Jurkat, Clone E6-1 (cell line): ENCODE data around the gene SHISAL1.
"Not testable (repeated sequence)": the region's sequence is repeated elsewhere in the genome, so short reads cannot be mapped to it uniquely, and the experiment has no call there.

ENCODE experiments used
- DNase-seq: peaks from one replicate; pipeline ENCODE4 v3.0.0-alpha.2; 2011; ENCODE audit warnings: low read depth, low spot score
- H3K4me3 ChIP-seq: 2 replicates; pipeline ENCODE4 v1.5.1; 2011; ENCODE audit warnings: mild to moderate bottlenecking, low read length, control low read depth, moderate library complexity

The SHISAL1 gene

DNA sequence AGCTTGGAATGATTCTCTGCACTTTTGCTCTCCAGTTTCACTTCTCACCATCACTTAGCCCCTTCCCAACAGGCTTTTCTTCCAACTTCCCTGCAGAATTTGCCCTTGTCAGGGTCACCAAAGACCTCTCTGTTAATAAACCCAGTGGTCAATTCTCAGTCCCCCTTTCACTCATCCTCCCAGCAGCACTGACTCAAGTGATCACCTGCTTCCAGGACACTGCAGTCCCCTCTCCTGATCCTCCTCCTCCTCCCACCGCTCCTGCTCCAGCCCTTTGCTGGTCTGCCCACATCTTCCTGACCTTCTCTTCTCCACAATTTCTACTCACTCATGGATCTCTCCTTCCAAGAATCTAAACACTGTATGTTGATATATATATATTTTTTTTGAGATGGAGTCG is 57.9 kb downstream of the SHISAL1 start:
- no peak for DNase-seq
- no peak overlapping the region for H3K4me3 ChIP-seq

DNA sequence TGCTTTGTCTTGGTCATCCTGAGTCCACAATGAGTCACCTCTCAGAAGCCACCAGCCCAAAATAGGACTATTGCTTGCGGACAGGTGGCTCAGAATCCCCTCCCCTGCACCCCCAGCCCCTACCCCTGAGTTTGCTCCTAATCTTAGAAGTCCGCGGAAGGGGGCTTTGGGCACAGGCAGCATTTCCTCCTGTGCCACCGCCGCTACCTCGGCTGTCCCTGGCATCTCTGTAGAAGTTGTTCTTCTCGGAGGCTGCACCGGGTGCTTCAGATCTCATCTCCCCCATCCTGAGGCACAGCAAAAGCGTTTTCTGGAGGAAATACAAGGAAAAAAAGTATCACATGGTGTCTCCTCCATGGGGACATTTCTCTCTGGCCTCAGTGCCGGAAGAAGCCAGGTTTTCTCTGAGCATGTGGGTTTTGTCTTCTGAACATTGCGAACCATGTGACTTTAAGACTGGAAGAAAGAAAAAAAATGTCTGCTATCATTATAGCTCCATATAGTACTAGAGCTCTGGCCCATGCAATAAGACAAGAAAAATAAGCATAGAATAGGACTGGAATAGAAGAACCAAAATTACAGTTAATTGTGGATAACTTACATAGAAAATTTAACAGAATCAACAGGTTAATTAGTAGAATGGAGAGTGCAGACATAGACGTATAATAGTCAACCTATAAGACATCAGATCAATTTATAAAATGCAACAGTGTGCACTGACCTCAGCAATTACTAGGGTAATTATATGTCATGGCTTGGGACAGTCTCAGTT is 63.2 kb downstream of the SHISAL1 start:
- no peak for DNase-seq
- H3K4me3 ChIP-seq: no peak overlapping the region

DNA sequence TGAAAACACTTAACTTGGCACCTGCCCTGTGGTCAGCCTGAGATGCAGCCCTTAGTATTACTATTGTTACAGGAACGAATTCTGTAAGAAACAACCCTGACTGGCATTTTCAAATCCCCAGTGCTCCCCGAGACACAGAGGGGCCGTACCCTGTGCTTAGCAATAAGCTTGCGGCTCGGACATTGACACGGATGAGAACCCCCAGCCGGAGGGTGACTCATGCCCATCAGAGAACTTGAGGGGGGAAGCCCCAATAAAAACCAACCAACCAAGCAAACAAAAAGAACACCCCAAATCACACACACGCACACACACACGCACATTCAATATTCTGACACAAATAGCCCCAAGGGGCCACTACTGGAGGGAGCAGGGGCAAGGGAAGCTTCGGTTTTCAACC is 63.8 kb downstream of the SHISAL1 start:
- DNase-seq: no peak
- H3K4me3 ChIP-seq: no peak overlapping the region

DNA sequence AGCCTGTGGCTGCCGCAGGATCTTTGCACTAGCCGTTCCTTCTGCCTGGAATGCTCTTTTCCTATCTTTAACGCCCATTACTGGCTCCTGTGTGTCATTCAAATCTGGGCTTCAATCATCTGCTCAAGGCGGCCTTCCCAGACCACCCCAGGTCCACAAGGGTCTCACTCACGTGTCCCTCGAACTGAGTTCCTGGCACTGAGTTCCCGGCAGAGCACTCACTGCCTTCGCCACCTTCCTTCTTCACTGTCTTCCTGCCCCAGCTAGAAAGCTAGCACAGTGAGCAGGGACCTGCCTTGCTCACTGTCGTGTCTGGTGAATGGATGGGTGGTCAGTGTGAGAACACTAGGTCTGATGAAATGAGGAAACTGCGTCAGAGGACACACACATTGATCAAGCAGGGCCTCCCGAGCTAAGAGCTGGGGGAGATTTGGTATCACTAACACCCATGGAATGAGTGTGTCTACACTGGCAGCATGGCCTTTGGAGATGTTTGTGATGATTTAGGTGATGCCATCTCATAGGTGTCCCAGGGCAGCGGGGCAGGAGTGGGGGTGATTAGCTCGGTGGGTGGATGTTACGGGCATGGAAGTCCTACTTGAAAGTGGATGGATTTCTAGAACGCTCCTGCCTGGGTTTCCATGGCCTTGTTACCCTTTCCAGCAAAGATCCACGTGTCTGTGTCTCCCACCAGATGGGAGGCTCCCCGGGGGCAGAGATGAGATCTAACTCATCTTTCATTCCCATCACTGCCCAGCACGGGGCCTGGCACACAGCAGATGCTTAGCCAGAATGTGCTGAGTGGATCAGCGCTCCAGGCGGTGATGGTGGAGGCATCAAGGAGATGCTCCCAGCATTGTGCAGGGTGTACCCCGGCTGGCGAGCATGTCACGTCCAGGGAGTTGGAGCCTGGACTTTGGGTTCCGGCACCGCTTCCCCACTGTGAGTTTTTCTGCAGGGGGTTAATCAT is 64.5 kb downstream of the SHISAL1 start:
- no peak overlapping the region for H3K4me3 ChIP-seq
- no peak for DNase-seq

DNA sequence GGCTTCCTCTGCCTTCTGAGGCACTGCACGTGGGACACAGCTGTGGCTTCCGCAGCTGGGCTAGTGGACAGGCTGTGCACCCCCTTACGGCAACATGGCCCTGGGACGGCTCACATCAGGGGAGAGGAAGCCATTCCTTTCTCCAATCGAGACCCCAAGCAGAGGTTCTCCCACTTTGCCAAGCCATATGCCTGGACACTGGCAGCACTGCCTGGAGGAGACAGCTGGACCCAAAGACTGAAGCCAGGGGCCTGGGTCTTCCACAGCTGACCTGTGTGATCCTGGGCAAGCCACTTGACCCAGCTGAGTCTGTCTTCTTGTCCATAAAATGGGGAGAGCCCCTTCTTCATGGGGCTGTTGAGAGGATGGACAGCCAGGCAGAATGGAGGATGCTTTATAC is 65.4 kb downstream of the SHISAL1 start:
- no peak overlapping the region for H3K4me3 ChIP-seq
- DNase-seq: no peak

DNA sequence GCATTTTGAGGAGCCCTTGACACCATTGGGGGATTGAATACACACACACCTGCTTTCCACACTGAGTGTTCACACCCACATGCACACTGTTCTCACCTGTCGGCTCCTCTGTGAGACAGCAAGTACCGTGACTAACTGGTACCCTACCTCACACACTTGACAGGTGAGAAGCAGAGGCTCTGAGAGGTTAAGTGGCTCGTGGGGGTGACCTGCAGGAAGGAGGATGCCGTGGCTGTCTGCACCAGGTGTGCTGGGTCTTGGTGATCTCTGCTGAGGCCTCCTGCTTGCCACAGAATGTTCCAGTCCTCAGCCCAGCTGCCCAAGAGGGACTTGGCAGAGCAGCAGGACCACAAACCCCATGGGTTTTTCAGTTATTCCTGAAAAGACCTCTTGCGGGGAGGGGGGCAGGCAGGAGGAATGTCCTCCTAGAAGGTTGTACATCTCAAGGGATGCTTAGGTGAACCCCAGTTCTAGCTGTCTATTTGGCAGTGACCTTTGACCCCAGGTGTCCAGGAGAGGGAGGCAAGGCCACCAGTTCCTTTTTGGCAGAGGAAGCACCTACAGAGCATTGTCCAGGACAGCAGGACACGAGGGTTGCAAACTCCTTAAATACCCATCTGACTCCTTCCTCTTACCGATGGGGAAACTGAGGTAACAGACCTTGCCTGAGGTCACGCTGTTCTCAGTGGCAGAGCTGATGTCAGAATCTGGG is 66.0 kb downstream of the SHISAL1 start:
- H3K4me3 ChIP-seq: no peak overlapping the region
- DNase-seq: no peak

DNA sequence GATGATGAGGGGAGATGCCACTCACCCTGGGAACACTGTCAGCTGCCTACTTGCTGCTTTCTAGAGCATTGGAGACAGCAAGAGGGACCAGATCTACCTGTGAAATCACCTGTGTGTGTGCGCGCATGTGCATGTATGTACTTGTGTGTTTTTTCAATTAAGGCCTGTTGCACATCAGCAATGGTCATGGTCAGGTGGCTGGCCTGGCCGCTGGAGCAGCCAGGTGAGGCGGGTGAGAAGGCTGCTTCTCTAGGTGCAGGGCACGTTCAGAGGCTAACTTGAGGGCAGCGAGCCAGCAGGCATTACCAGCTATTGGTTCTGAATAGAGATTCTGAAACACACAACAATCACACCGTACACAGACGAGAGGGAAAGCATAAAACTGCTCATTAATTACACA is 66.9 kb downstream of the SHISAL1 start:
- H3K4me3 ChIP-seq: no peak overlapping the region
- DNase-seq: no peak

DNA sequence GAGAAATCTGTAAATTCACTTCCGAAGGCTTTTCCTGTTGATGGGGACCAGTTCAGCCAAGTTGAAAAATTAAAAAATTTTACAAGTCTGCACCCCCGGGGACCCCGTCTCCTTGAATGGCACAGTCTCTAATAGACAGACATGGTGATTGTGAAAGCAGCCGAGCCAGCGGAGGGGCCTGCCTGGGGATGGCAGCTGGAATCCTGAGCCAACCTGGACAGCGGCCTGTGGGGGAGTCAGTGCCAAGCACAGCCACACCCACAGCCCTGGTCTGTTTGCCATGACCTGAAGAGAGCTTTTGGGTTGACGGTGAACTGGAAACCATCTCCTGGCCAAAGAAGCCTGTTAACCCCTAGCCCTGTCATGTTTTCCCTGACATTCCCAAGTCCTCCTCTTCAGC is 67.3 kb downstream of the SHISAL1 start:
- DNase-seq: no peak
- H3K4me3 ChIP-seq: no peak overlapping the region

DNA sequence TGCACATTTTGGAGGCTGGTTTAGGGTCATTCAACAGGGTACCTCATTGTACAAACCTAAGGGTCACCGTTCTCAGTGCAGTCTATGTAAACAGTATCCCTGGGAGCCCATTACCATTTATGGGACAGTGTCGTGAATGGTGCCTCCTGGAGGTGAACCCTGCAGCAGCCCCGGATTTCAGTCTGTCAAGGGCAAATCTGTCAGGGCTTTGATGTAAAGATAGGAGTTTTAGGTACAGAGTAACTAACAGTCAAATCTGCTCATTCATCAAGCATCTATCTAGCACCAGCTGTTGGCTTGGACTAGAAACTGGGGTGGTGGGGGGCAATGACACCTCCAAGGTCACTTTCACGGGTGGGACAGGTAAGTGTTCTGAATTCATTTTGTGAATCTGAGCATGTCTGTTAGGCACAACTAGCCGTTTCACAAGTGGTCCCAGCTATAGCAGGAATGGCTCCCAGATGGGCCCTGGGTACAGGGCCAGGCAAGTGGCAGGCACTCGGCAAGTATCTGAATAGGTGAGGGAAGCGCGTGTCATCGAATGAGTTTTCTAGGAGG is 68.4 kb downstream of the SHISAL1 start:
- H3K4me3 ChIP-seq: no peak overlapping the region
- no peak for DNase-seq

DNA sequence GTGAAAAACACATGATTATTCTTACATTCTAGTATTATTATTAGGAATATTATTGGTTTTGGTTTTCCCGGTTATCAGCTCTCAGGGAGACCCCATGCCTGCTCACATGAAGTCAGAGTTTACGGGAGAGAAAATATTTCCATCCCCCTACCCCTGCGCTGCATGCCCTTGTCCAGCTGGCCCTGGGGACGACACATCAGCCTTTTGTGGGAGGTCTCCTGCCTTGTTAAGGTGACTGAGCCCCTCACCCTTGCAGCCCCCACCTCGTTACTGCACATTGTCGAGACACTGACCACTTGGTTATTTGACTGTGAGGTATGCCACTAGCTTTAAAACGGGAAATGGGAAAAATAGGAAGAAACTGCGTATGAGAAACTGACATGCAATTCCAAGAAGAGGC is 69.0 kb downstream of the SHISAL1 start:
- no peak for DNase-seq
- no peak overlapping the region for H3K4me3 ChIP-seq

DNA sequence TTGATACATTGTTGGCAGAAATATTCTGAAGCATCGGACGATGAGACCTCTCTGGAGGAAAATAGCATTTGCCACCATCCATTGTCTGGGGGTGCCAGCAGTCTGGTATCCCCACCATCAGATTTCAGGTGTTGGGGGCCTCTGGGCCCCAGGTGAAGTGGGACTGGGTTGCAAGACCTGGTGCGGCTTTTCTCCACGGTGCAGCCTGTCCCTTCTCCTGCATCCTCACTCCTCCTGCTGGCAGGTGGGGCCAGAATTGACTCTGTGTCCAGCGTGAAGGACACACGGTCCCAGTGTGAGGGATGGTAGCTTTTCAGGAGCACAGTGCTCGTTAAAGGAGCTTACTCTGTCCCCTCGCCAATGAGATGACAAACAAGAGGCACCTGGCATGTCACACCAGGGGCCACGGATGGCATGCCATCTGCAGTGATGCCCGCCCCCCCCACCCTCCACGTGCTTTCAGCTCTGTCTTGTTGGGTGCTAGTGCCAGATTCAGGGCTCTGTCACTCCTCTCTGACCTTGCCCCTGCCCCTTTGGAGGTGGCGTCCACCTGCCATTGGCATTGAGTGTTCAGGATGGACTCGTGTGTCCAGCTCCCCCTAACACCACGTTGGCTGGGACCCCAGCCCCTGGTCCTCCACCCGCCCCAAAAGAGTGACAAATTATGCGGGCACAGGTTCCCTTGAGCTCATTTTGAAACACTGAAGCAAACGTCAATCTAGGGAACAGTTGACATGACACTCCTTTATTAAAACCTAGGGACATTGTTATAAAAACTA is 69.6 kb downstream of the SHISAL1 start:
- no peak overlapping the region for H3K4me3 ChIP-seq
- no peak for DNase-seq

DNA sequence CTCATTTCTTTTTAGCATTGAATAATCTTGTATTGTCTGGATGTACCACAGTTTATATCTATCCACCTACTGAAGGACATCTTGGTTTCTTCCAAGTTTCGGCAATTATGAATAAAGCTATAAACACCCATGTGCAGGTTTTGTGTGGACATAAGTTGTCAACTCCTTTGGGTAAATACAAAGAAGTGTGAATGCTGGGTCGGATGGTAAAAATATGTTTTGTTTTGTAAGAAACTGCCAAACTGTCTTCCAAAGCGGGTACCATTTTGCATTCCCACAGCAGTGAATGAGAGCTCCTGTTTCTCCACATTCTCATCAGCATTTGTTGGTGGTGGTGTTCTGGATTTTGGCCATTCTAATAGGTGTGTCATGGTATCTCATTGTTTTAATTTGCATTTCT is 71.6 kb downstream of the SHISAL1 start:
- DNase-seq, H3K4me3 ChIP-seq: not testable (repeated sequence)

DNA sequence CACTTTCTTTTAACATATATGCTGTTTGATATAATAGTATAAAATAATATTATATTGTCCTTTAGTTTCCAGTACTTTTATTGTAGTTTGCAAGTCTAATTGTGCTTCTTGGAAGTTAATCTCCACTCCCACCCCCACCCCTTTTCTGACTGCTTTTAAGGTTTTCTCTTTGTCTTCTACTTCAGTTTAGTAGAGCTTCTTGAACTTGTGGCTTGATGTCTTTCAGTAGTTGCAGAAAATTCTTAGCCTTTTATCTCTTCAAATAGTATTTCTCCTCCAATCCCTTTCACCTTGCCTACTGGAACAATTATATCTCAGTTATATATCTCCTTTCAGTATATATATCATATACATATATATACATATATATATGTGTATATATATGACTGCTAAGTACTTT is 75.5 kb downstream of the SHISAL1 start:
- DNase-seq: no peak
- no peak overlapping the region for H3K4me3 ChIP-seq

DNA sequence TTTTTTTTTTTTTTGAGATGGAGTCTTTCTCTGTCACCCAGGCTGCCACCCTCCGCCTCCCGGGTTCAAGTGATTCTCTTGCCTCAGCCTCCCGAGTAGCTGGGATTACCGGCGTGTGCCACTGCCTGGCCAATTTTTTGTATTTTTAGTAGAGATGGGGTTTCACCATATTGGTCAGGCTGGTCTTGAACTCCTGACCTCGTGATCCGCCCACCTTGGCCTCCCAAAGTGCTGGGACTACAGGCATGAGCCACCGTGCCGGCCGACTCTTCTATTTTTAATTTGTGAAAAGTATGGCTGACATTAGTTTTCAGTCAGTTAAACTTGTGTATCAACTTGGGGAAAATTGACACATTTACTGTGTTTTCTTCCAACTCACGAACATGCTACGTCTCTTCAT is 78.4 kb downstream of the SHISAL1 start:
- DNase-seq, H3K4me3 ChIP-seq: not testable (repeated sequence)

DNA sequence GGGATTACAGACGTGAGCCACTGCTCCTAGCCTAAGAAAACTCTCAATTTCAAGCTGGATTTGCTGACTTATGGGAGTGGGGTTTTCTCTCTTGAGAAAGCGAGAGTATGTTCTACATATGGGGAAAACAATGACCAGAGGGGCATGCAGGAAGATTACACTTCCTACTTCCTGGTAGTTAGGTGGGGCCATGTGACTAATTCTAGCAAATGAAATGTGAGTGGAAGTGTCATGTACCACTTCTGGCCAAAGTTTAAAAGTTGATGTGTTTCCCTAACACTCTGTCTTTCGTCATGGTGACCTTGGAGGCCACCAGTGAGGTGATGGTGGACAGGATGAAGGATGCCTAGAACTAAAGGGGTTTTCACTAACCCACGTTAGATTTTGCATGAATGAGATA is 81.5 kb downstream of the SHISAL1 start:
- no peak for DNase-seq
- H3K4me3 ChIP-seq: no peak overlapping the region

DNA sequence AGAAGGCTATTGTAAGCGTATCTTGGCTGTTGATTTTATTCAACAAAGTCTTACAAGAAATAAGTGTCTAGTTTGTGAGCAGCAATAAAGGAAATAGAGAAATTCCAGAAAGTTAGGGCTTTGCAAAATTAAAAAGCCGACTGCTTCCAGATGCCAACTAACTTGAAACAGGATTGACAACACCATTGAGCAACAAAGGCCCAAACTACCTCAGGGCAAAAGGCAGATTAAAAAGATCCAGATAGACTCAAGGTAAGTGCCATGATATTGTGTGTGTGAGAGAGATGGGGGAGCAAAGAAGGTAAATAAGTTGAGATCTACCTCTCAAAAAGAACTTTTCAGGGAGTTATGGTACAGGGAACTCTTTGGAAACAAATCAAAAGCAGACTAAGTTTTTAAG is 82.9 kb downstream of the SHISAL1 start:
- no peak overlapping the region for H3K4me3 ChIP-seq
- no peak for DNase-seq

DNA sequence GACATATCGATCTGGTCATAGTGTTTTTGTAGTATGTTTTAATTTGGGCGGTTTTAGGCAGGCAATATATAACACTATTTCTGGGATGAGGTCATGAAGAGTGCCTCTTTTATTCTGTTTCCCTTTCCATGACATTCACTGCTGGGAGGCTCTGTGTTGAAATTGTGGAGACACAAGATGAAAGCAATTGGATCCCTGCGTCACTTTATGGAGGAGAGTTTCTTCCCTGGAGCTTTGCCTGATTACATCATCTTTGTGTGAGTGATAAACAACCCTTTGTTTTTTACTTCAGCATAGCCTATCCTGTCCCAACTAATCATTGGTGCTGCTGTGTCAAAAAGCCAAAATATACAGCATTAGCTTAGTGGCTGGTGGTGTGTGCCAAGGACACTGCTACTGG is 83.4 kb downstream of the SHISAL1 start:
- DNase-seq: no peak
- H3K4me3 ChIP-seq: no peak overlapping the region

DNA sequence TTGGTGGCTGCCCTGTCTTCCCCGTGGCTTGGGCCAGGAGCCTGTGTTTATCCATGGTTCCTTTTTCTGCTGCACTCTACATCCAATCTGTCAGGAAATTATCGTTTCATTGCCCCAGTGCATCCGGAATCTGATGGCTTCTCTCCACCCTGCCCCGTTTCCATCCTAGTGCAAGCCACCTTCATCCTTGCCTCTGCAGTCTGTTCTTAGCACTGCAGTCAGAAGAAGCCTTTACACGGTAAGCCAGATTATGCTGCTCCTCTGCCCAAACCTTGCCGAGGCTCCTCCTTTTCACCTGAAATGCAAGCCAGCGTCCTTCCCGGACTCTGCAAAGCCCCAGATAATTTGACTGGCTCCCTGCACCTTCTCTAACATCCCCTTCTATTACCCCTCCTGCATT is 86.9 kb downstream of the SHISAL1 start:
- H3K4me3 ChIP-seq: no peak overlapping the region
- DNase-seq: no peak
